Sigmoid colon (tissue), 7 donors: ENCODE data around the gene POLH. TPM values are rescaled to one million over a fixed set of nuclear protein-coding genes. Genes with fewer than 3 reads are reported as not detected.
A peak's percentile ranks its signal among the peaks of the same experiment; 100 is the strongest.

Experiments
- DNase-seq: peaks from one replicate; pipeline ENCODE4 v3.0.0-alpha.2; 2019
- H3K27ac ChIP-seq, 4 donors: fragments of 200-600 bp; sonication (generic); one replicate each; pipeline ENCODE4 v1.5.1; 2016 to 2019; ENCODE audit warnings: mild to moderate bottlenecking in 1 of 4
- H3K27me3 ChIP-seq, 3 donors: fragments of 200-600 bp; sonication (generic); one replicate each; pipeline ENCODE4 v1.5.1; 2019; ENCODE audit warnings: mild to moderate bottlenecking in 1 of 3
- H3K36me3 ChIP-seq, 4 donors: fragments of 200-600 bp; sonication (generic); one replicate each; pipeline ENCODE4 v1.5.1; 2016 to 2019
- H3K4me1 ChIP-seq, 4 donors: fragments of 200-600 bp; sonication (generic); one replicate each; pipeline ENCODE4 v1.5.1; 2017 to 2019
- H3K4me3 ChIP-seq, 4 donors: fragments of 200-600 bp; sonication (generic); one replicate each; pipeline ENCODE4 v1.5.1; 2017 to 2019; ENCODE audit warnings: mild to moderate bottlenecking in 2 of 4, moderate library complexity in 1 of 4
- H3K9me3 ChIP-seq, 4 donors: fragments of 200-600 bp in 3 of 4; sonication (generic) in 3 of 4; one replicate each; pipeline versions ENCODE4 v1.5.1 to v1.6.1; 2013 to 2019
- EP300 ChIP-seq, 4 donors: sonication (generic); formaldehyde crosslinking; IDR thresholded peaks; one replicate each; pipeline ENCODE4 v1.6.1; 2017; ENCODE audit warnings: antibody characterized with exemption in 4 of 4
- POLR2A ChIP-seq, 2 donors: fragments of 450-650 bp; IDR thresholded peaks; one replicate each; pipeline ENCODE4 v1.6.1; 2016; ENCODE audit warnings: antibody characterized with exemption in 2 of 2, mild to moderate bottlenecking in 2 of 2, moderate library complexity in 2 of 2
- POLR2AphosphoS5 ChIP-seq, 4 donors: sonication (generic); formaldehyde crosslinking; IDR thresholded peaks; one replicate each; pipeline ENCODE4 v1.6.1; 2017; ENCODE audit warnings: antibody characterized with exemption in 4 of 4
- WGBS, 2 donors: extraction: QIAGEN DNeasy Blood & Tissue Kit; methylation state at CpG; one replicate each; pipeline ENCODE4 v1.1.7; 2013; 5-methylcytosine and 5-hydroxymethylcytosine counted together
- intact Hi-C: fragments of 100-400 bp; cut with DNase I; formaldehyde crosslinking; loops from one replicate; pipeline ENCODE4 v1.15.1; 2023
- polyA plus RNA-seq, 3 donors: library from polyadenylated mRNA; stranded (reverse); fragments of 200-250 nt; gene quantifications; one replicate each; pipeline ENCODE4 v1.2.3, GENCODE V29; 2013
- total RNA-seq, 4 donors: library from RNA; depleted of rRNA; stranded (reverse); fragments of >200 nt; gene quantifications; one replicate each; pipeline ENCODE4 v1.1.0, GENCODE V29; 2016
- TF ChIP-seq, protein P1 (sequence below), 4 experiments: fragments of 450-650 bp in 3 of 4; fragments of 200-600 bp in 1 of 4; IDR thresholded peaks; one replicate each; pipeline ENCODE4 v1.5.1; 2016 to 2019; ENCODE audit warnings: antibody characterized with exemption in 4 of 4, mild to moderate bottlenecking in 3 of 4, moderate library complexity in 2 of 4
- donor health status: healthy with polysubstance abuse.
- donor health status: Bipolar disorder and iron deficiency.
- donor health status: healthy.

POLH gene
- total and polyA plus RNA-seq, 7 donors, result 1.8 to 7.8 (median 5.0) TPM

DNA sequence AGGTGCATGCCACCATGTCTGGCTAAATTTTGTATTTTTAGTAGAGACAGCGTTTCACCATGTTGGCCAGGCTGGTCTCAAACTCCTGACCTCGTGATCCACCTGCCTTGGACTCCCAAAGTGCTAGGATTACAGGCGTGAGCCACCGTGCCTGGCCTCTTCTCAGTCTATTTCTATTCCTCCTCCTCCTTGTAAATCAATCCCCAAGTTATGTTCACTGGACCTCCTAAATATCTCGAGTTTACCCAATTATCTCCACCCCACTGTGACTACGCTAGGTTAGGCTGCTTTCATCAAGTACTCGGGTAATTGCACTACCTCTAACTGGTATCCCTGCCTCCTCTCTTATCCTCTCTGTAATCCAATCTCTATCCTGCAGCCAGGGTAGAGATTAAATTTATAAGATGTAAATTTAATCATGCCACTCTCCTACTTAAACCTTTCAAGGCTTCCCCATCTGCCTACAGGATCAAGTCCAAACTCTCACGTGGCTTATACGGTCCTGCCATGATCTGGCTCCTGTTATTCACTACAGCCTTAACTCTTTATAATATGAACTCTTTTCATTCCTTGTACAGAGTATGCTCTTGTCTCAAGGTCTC, 58.8 kb downstream of the POLH start:
- peak overlapping the region; percentile 81 to 88 (median 87) for H3K27ac ChIP-seq
- no peak for TF ChIP-seq POLR2A (IDR thresholded peaks at IDR 0.05)
- TF ChIP-seq, protein P1, sequence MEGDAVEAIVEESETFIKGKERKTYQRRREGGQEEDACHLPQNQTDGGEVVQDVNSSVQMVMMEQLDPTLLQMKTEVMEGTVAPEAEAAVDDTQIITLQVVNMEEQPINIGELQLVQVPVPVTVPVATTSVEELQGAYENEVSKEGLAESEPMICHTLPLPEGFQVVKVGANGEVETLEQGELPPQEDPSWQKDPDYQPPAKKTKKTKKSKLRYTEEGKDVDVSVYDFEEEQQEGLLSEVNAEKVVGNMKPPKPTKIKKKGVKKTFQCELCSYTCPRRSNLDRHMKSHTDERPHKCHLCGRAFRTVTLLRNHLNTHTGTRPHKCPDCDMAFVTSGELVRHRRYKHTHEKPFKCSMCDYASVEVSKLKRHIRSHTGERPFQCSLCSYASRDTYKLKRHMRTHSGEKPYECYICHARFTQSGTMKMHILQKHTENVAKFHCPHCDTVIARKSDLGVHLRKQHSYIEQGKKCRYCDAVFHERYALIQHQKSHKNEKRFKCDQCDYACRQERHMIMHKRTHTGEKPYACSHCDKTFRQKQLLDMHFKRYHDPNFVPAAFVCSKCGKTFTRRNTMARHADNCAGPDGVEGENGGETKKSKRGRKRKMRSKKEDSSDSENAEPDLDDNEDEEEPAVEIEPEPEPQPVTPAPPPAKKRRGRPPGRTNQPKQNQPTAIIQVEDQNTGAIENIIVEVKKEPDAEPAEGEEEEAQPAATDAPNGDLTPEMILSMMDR (IDR thresholded peaks at IDR 0.05), result no peak
- no peak for TF ChIP-seq EP300 (IDR thresholded peaks at IDR 0.05)
- no peak for TF ChIP-seq POLR2AphosphoS5 (IDR thresholded peaks at IDR 0.05)
- DNase-seq, result no peak
- WGBS, 2 donors, result 72 to 84% methylated on average over 9 of the region's 9 CpGs
- H3K36me3 ChIP-seq, result peaks cover 0 to 21% (median 10%) of the 10 kb centered on the region in 4 donors
- intact Hi-C loops, result no loop called here
- H3K4me3 ChIP-seq, result no peak overlapping the region
- no peaks in the 10 kb centered on the region for H3K27me3 ChIP-seq
- H3K4me1 ChIP-seq, result peaks cover 0 to 46% (median 43%) of the 10 kb centered on the region in 4 donors
- no peaks in the 10 kb centered on the region for H3K9me3 ChIP-seq

DNA sequence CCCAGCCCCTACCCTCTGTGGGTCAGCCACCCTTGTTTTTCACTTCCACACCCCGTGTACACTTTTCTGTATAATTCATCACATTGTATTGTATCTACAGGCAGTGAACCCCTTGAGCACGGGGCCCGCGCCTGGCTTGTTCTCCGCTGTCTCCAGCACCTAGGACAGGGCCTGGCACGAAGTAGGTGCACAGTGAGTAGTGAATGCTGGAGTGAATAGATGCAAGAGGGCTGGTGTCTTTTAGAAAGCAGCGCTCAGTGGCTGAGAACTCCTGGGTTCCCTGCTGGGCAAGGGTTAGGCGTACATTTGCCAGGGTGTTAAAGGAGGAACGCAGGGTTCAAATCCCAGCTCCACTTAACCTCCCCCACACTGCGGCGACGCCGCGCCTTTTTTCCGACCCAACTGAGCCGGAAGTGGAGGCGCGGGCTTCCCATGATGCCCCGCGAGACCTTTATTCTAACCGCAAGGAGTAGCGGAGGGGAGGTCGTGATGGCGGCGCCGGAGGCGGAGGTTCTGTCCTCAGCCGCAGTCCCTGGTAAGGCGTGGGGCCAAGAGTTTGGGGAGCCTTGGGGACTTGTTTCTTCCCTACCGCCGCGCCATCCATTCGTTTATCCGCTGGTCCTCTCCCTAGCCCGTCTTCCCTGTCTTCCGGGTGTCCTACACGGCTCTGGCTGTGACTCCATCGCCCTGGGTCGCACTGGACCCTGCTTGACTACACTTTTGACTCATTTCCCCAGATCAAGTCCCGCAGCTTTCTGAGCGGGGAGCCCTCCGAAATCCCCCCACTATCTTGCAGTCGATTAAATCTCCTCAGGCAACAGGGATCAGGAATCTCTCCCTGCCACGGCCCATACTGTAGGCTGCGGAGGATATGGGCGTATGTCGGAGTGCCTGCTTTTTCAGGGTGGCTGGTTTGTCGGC, 59.7 kb downstream of the POLH start, which contains the start of gene MAD2L1BP:
TSS of gene MAD2L1BP (plus strand) at position 454 of the 921 bp plus-strand sequence. CDS start at position 490, 36 bp downstream.
- intact Hi-C loops, result no loop called here
- peak within 1 kb of the TSS; percentile 81 to 88 (median 87) for H3K27ac ChIP-seq
- TF ChIP-seq EP300 (IDR thresholded peaks at IDR 0.05) (no peak), POLR2A (IDR thresholded peaks at IDR 0.05) (peak; percentile 81 to 84), POLR2AphosphoS5 (IDR thresholded peaks at IDR 0.05) (peak; percentile 87 to 96 (median 92))
- TF ChIP-seq, protein P1 (IDR thresholded peaks at IDR 0.05), result no peak
- peak; percentile 90 for DNase-seq
- H3K36me3 ChIP-seq, result peaks cover 7 to 30% (median 17%) of the 10 kb centered on the region in 4 donors
- H3K4me3 ChIP-seq, result peak within 1 kb of the TSS; percentile 67 to 78 (median 72)
- no peaks in the 10 kb centered on the region for H3K9me3 ChIP-seq
- peaks cover 0 to 40% (median 40%) of the 10 kb centered on the region in 4 donors for H3K4me1 ChIP-seq
- 5% methylated on average over 48 of the region's 48 CpGs for WGBS, 2 donors
- H3K27me3 ChIP-seq, result no peaks in the 10 kb centered on the region

DNA sequence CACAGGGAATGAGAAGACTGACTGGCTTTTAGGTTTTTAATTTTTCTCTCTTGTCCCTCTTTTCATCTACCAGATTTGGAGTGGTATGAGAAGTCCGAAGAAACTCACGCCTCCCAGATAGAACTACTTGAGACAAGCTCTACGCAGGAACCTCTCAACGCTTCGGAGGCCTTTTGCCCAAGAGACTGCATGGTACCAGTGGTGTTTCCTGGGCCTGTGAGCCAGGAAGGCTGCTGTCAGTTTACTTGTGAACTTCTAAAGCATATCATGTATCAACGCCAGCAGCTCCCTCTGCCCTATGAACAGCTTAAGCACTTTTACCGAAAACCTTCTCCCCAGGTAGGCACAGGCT, 60.3 kb downstream of the POLH start:
- H3K9me3 ChIP-seq, result no peaks in the 10 kb centered on the region
- H3K4me3 ChIP-seq, result peak overlapping the region; percentile 67 to 78 (median 72)
- peaks cover 7 to 36% (median 21%) of the 10 kb centered on the region in 4 donors for H3K36me3 ChIP-seq
- intact Hi-C loops, result no loop called here
- peak overlapping the region; percentile 81 to 88 (median 87) for H3K27ac ChIP-seq
- no peak for TF ChIP-seq EP300 (IDR thresholded peaks at IDR 0.05)
- TF ChIP-seq, protein P1 (IDR thresholded peaks at IDR 0.05), result no peak
- no peaks in the 10 kb centered on the region for H3K27me3 ChIP-seq
- H3K4me1 ChIP-seq, result peaks cover 0 to 40% (median 40%) of the 10 kb centered on the region in 4 donors
- DNase-seq, result no peak
- 6 to 20% methylated on average over 7 of the region's 7 CpGs for WGBS, 2 donors

DNA sequence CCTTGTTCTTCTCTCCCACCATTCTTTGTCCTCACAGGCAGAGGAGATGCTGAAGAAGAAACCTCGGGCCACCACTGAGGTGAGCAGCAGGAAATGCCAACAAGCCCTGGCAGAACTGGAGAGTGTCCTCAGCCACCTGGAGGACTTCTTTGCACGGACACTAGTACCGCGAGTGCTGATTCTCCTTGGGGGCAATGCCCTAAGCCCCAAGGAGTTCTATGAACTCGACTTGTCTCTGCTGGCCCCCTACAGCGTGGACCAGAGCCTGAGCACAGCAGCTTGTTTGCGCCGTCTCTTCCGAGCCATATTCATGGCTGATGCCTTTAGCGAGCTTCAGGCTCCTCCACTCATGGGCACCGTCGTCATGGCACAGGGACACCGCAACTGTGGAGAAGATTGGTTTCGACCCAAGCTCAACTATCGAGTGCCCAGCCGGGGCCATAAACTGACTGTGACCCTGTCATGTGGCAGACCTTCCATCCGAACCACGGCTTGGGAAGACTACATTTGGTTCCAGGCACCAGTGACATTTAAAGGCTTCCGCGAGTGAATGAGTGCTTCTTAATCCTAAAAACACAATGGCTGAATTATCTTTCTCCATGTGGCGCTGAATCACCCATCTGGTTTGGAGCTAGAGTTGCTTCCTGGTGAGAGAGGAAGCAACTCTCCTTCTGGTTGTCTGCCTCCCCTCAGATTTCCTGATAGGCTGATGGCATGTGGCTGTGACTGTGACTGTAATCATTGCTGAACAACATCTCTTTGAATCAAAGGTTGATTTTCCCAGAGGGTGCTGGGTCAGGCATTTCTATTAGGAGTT, 64.2 kb downstream of the POLH start:
- intact Hi-C loops, result no loop called here
- WGBS, 2 donors, result 94 to 95% methylated on average over 21 of the region's 21 CpGs
- H3K27me3 ChIP-seq, result no peaks in the 10 kb centered on the region
- no peak overlapping the region for H3K27ac ChIP-seq
- H3K36me3 ChIP-seq, result peaks cover 7 to 43% (median 23%) of the 10 kb centered on the region in 4 donors
- H3K9me3 ChIP-seq, result no peaks in the 10 kb centered on the region
- no peak for DNase-seq
- peaks cover 0 to 44% (median 40%) of the 10 kb centered on the region in 4 donors for H3K4me1 ChIP-seq
- no peak overlapping the region for H3K4me3 ChIP-seq
- TF ChIP-seq POLR2AphosphoS5 (IDR thresholded peaks at IDR 0.05) (no peak), EP300 (IDR thresholded peaks at IDR 0.05) (no peak)
